Heart left ventricle (tissue), 13 donors: ENCODE data around the gene ADAMTSL5.

Source experiments
- POLR2A ChIP-seq, 2 donors: fragments of 450-650 bp; IDR thresholded peaks; one replicate each; pipeline ENCODE4 v1.6.1; 2017; ENCODE audit warnings: antibody characterized with exemption in 2 of 2, mild to moderate bottlenecking in 2 of 2, moderate library complexity in 2 of 2
- TF ChIP-seq, protein P1 (sequence below), 12 donors: fragments of 200-600 bp; sonication (generic) in 4 of 12; IDR thresholded peaks; one replicate each; pipeline versions ENCODE4 v1.5.0 to v1.8.0; 2018 to 2022; ENCODE audit warnings: antibody characterized with exemption in 12 of 12, mild to moderate bottlenecking in 5 of 12
- donor health status: ischemic (EF 13 %, LVEDD 7.1; RV severe dilation, severe dysfunction).
- donor health status: DM: no; HTN: yes; CAD: no.
- donor health status: DM: no; HTN: no; CAD: no.
- donor health status: ischemic (EF 25% LVEDD 6.9; RV normal size, moderate dysfunction).
- donor health status: ischemic (EF 25% LVEDD 5.7; RV mildly dilated, moderate dysfunction).
- donor health status: ischemic (EF 35%, LVEDD 5.7; RV mildly dilated, moderate dysfunction).
- donor health status: nonischemic (EF 11% LVEDD 7.7; RV severe dilation, severe dysfunction).
- donor health status: DM: yes; HTN: yes; CAD: no.
- donor health status: PGD.
- donor health status: ischemic (EF 29% LVEDD 5.4; RV normal size, mild dysfunction).
- donor health status: nonischemic (EF 23%, LVEDD 6.1; RV moderate dilation, normal function).

- TF ChIP-seq POLR2A (IDR thresholded peaks at IDR 0.05) = no peak
- TF ChIP-seq, protein P1, sequence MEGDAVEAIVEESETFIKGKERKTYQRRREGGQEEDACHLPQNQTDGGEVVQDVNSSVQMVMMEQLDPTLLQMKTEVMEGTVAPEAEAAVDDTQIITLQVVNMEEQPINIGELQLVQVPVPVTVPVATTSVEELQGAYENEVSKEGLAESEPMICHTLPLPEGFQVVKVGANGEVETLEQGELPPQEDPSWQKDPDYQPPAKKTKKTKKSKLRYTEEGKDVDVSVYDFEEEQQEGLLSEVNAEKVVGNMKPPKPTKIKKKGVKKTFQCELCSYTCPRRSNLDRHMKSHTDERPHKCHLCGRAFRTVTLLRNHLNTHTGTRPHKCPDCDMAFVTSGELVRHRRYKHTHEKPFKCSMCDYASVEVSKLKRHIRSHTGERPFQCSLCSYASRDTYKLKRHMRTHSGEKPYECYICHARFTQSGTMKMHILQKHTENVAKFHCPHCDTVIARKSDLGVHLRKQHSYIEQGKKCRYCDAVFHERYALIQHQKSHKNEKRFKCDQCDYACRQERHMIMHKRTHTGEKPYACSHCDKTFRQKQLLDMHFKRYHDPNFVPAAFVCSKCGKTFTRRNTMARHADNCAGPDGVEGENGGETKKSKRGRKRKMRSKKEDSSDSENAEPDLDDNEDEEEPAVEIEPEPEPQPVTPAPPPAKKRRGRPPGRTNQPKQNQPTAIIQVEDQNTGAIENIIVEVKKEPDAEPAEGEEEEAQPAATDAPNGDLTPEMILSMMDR (IDR thresholded peaks at IDR 0.05) = no peak
Measured at GRCh38 chr19:1509602-1510441, 3.0 kb downstream of the ADAMTSL5 start.
